ENCODE results near the gene CPM.
A peak's percentile ranks its signal among the peaks of the same experiment; 100 is the strongest.

Gene CPM

GRCh38 chr12:68954811-68955210 lies 21.8 kb upstream of the CPM start:
- no peak for DNase-seq

- no peak for DNase-seq
Measured at GRCh38 chr12:68953536-68953935, 20.6 kb upstream of the CPM start.

GRCh38 chr12:68951652-68952051 lies 18.7 kb upstream of the CPM start:
- DNase-seq = no peak

- DNase-seq = no peak
Measured at GRCh38 chr12:68950511-68950910, 17.5 kb upstream of the CPM start.

GRCh38 chr12:68945255-68945654 lies 12.3 kb upstream of the CPM start:
- no peak for DNase-seq

GRCh38 chr12:68944296-68945076 lies 11.5 kb upstream of the CPM start:
- no peak for DNase-seq

GRCh38 chr12:68943848-68944247 lies 10.9 kb upstream of the CPM start:
- DNase-seq = no peak

- DNase-seq = no peak
Measured at GRCh38 chr12:68940731-68941130, 7.8 kb upstream of the CPM start.

GRCh38 chr12:68939505-68939904 lies 6.5 kb upstream of the CPM start:
- no peak for DNase-seq

- DNase-seq = no peak
Measured at GRCh38 chr12:68934392-68934791, 1.4 kb upstream of the CPM start.

- peak; percentile 24 for DNase-seq
Measured at GRCh38 chr12:68932128-68932960, 627 bp downstream of the CPM start.

GRCh38 chr12:68930178-68930577 lies 2.8 kb downstream of the CPM start:
- DNase-seq = no peak

GRCh38 chr12:68924546-68924945 lies 8.4 kb downstream of the CPM start:
- DNase-seq = no peak

GRCh38 chr12:68919581-68920239 lies 13.3 kb downstream of the CPM start:
- peak; percentile 31 for DNase-seq

- peak; percentile 18 for DNase-seq
Measured at GRCh38 chr12:68918960-68919359, 14.0 kb downstream of the CPM start.

- DNase-seq = no peak
Measured at GRCh38 chr12:68915055-68915454, 17.9 kb downstream of the CPM start.

- DNase-seq = no peak
Measured at GRCh38 chr12:68913682-68914081, 19.3 kb downstream of the CPM start.

- DNase-seq = no peak
Measured at GRCh38 chr12:68912916-68913315, 20.1 kb downstream of the CPM start.

- DNase-seq = no peak
Measured at GRCh38 chr12:68911197-68911718, 21.7 kb downstream of the CPM start.

GRCh38 chr12:68910128-68910527 lies 22.8 kb downstream of the CPM start:
- peak; percentile 22 for DNase-seq

- DNase-seq = no peak
Measured at GRCh38 chr12:68908076-68908475, 24.9 kb downstream of the CPM start.

- DNase-seq = no peak
Measured at GRCh38 chr12:68905733-68906132, 27.2 kb downstream of the CPM start.

GRCh38 chr12:68904351-68904962 lies 28.5 kb downstream of the CPM start:
- no peak for DNase-seq
